H54 (cell line): ENCODE data around the gene SRPK3.
"Not testable (repeated sequence)": the region's sequence is repeated elsewhere in the genome, so short reads cannot be mapped to it uniquely, and the experiment has no call there.

Experiments
- DNase-seq: peaks from one replicate; pipeline ENCODE4 v3.0.0; 2011; ENCODE audit warnings: low spot score, mixed read lengths; ENCODE audit not compliant: insufficient read length
- FAIRE-seq: peaks from 3 replicates; lab custom pipeline; 2011; peaks lifted over from hg19 to GRCh38; lab: Jason Lieb, UNC
- POLR2A ChIP-seq: IDR thresholded peaks from 2 replicates; pipeline ENCODE4 v1.6.1; 2011; ENCODE audit warnings: low read depth, mild to moderate bottlenecking, low read length

The SRPK3 gene

GRCh38 chrX:153740631-153741222 is 40.1 kb upstream of the SRPK3 start:
- no peak for TF ChIP-seq POLR2A
- no peak for DNase-seq
- FAIRE-seq, result no peak

- no peak for FAIRE-seq
- DNase-seq, result no peak
- no peak for TF ChIP-seq POLR2A
These were observed 39.4 kb upstream of the SRPK3 start for GRCh38 chrX:153741446-153741845.

- DNase-seq, FAIRE-seq: not testable (repeated sequence)
These were observed 38.7 kb upstream of the SRPK3 start for GRCh38 chrX:153742111-153742510.

GRCh38 chrX:153742796-153743467 is 37.9 kb upstream of the SRPK3 start:
- not testable (repeated sequence) for DNase-seq, FAIRE-seq

GRCh38 chrX:153743468-153744209 is 37.2 kb upstream of the SRPK3 start:
- not testable (repeated sequence) for DNase-seq, FAIRE-seq

GRCh38 chrX:153744210-153745066 is 36.4 kb upstream of the SRPK3 start:
- no peak for TF ChIP-seq POLR2A
- DNase-seq, result no peak
- no peak for FAIRE-seq

- not testable (repeated sequence) for FAIRE-seq, DNase-seq
These were observed 35.8 kb upstream of the SRPK3 start for GRCh38 chrX:153745067-153745433.

GRCh38 chrX:153746359-153746758 is 34.5 kb upstream of the SRPK3 start:
- DNase-seq (no peak), FAIRE-seq (no peak)
- TF ChIP-seq POLR2A, result no peak

GRCh38 chrX:153746991-153747390 is 33.9 kb upstream of the SRPK3 start:
- not testable (repeated sequence) for FAIRE-seq, DNase-seq

GRCh38 chrX:153749017-153749416 is 31.8 kb upstream of the SRPK3 start:
- DNase-seq, FAIRE-seq: not testable (repeated sequence)

GRCh38 chrX:153750127-153750774 is 30.6 kb upstream of the SRPK3 start:
- FAIRE-seq (no peak), DNase-seq (no peak)
- no peak for TF ChIP-seq POLR2A

GRCh38 chrX:153755136-153755535 is 25.7 kb upstream of the SRPK3 start:
- FAIRE-seq (no peak), DNase-seq (no peak)
- TF ChIP-seq POLR2A, result no peak

GRCh38 chrX:153761863-153762262 is 19.0 kb upstream of the SRPK3 start:
- FAIRE-seq, result no peak
- DNase-seq, result no peak
- no peak for TF ChIP-seq POLR2A
